Measurements from ENCODE around the gene PPP1R13L.

PPP1R13L gene

GRCh38 chr19:45402298-45403061 is 2.4 kb downstream of the PPP1R13L start:
- peak overlapping the region; percentile 92 for H3K4me3 ChIP-seq (ENCODE audit: severe bottlenecking)
- H3K9me3 ChIP-seq (ENCODE audit: severe bottlenecking) = no peaks in the 10 kb centered on the region
- H3K36me3 ChIP-seq (ENCODE audit: low read depth) = peaks cover 41% of the 10 kb centered on the region
- ATAC-seq (ENCODE audit: low read depth) (peak; percentile 43), DNase-seq (ENCODE audit: low spot score) (peak; percentile 88)
- peak overlapping the region; percentile 98 for H3K27ac ChIP-seq (ENCODE audit: poor library complexity, severe bottlenecking)
- peaks cover 23% of the 10 kb centered on the region for H3K4me1 ChIP-seq (ENCODE audit: insufficient read depth, poor library complexity, severe bottlenecking)
- H3K27me3 ChIP-seq (ENCODE audit: insufficient read depth, poor library complexity, severe bottlenecking) = no peaks in the 10 kb centered on the region
- TF ChIP-seq, protein P1, sequence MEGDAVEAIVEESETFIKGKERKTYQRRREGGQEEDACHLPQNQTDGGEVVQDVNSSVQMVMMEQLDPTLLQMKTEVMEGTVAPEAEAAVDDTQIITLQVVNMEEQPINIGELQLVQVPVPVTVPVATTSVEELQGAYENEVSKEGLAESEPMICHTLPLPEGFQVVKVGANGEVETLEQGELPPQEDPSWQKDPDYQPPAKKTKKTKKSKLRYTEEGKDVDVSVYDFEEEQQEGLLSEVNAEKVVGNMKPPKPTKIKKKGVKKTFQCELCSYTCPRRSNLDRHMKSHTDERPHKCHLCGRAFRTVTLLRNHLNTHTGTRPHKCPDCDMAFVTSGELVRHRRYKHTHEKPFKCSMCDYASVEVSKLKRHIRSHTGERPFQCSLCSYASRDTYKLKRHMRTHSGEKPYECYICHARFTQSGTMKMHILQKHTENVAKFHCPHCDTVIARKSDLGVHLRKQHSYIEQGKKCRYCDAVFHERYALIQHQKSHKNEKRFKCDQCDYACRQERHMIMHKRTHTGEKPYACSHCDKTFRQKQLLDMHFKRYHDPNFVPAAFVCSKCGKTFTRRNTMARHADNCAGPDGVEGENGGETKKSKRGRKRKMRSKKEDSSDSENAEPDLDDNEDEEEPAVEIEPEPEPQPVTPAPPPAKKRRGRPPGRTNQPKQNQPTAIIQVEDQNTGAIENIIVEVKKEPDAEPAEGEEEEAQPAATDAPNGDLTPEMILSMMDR (IDR thresholded peaks at IDR 0.05; ENCODE audit: poor library complexity, severe bottlenecking) = peak; percentile 83

DNA sequence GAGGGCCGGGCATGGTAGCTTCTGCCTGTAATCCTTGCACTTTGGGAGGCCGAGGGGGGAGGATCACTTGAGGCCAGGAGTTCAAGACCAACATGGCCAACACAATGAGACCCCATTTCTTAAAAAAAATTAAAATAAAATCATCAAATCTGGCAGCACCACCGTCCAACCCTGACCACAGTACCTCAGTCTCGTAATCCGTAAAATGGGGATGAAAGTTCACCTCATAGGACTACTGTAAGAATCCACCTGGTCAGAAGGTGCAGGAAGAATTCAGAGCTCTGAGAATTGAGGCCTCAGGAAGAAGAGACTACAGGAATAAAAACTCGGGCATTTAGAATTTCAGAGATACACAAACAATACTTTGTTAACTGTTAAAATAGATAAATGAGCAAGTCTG is 3.1 kb downstream of the PPP1R13L start:
- no peaks in the 10 kb centered on the region for H3K27me3 ChIP-seq (ENCODE audit: insufficient read depth, poor library complexity, severe bottlenecking)
- no peaks in the 10 kb centered on the region for H3K9me3 ChIP-seq (ENCODE audit: severe bottlenecking)
- peaks cover 22% of the 10 kb centered on the region for H3K4me1 ChIP-seq (ENCODE audit: insufficient read depth, poor library complexity, severe bottlenecking)
- DNase-seq (ENCODE audit: low spot score) = no peak
- H3K4me3 ChIP-seq (ENCODE audit: severe bottlenecking) = peak overlapping the region; percentile 92
- no peak for ATAC-seq (ENCODE audit: low read depth)
- peaks cover 46% of the 10 kb centered on the region for H3K36me3 ChIP-seq (ENCODE audit: low read depth)
- TF ChIP-seq, protein P1 (IDR thresholded peaks at IDR 0.05; ENCODE audit: poor library complexity, severe bottlenecking) = no peak
- peak overlapping the region; percentile 98 for H3K27ac ChIP-seq (ENCODE audit: poor library complexity, severe bottlenecking)

- no peaks in the 10 kb centered on the region for H3K9me3 ChIP-seq (ENCODE audit: severe bottlenecking)
- TF ChIP-seq, protein P1 (IDR thresholded peaks at IDR 0.05; ENCODE audit: poor library complexity, severe bottlenecking) = no peak
- ATAC-seq (ENCODE audit: low read depth) (peak; percentile 33), DNase-seq (ENCODE audit: low spot score) (peak; percentile 96)
- H3K27me3 ChIP-seq (ENCODE audit: insufficient read depth, poor library complexity, severe bottlenecking) = no peaks in the 10 kb centered on the region
- H3K4me3 ChIP-seq (ENCODE audit: severe bottlenecking) = no peak overlapping the region
- peaks cover 55% of the 10 kb centered on the region for H3K36me3 ChIP-seq (ENCODE audit: low read depth)
- peak overlapping the region; percentile 98 for H3K27ac ChIP-seq (ENCODE audit: poor library complexity, severe bottlenecking)
- H3K4me1 ChIP-seq (ENCODE audit: insufficient read depth, poor library complexity, severe bottlenecking) = peaks cover 22% of the 10 kb centered on the region
Observed at GRCh38 chr19:45400192-45400591, 4.7 kb downstream of the PPP1R13L start.

DNA sequence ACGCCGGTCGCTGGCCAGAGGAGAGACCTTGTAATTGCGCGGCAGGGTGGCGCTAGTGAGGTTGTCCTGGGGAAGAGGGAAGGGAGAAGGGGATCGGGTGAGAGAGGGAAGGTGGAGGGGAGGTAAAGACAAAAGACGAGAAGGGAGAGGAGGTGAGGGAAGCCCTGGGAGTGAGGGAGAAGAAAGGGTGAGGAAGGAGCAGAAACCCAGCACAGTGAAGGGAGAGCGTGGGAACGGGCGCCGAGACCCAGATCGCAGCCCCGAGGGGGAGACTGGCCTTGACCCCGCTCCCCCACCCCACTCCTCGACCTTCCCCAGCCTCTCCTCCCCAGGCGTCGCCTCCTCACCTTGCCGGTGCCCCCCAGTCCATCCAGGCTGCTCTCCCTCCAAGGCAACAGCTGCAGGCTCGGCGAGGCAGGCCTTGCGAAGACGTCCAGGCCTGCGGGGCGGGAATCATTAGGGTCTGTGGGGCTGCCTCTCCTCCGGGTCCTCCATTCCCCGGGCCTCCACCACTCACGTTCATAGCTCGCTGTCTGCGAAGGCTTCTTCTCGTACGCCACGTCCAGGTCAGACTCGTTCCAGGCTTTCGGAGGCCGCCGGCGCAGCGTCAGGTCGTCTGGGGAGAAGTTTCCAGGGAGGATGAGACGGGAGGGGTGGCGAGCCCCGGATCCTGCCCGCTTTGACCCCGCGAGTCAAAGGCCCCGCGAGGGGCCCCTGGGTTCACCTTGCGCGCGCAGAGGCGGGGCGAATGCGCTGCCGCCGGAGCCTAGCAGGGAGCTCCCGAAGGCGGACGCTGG is 8.8 kb downstream of the PPP1R13L start:
- DNase-seq (ENCODE audit: low spot score) (no peak), ATAC-seq (ENCODE audit: low read depth) (no peak)
- H3K9me3 ChIP-seq (ENCODE audit: severe bottlenecking) = no peaks in the 10 kb centered on the region
- no peak overlapping the region for H3K27ac ChIP-seq (ENCODE audit: poor library complexity, severe bottlenecking)
- TF ChIP-seq, protein P1 (IDR thresholded peaks at IDR 0.05; ENCODE audit: poor library complexity, severe bottlenecking) = no peak
- peaks cover 7% of the 10 kb centered on the region for H3K4me1 ChIP-seq (ENCODE audit: insufficient read depth, poor library complexity, severe bottlenecking)
- H3K36me3 ChIP-seq (ENCODE audit: low read depth) = peaks cover 78% of the 10 kb centered on the region
- no peaks in the 10 kb centered on the region for H3K27me3 ChIP-seq (ENCODE audit: insufficient read depth, poor library complexity, severe bottlenecking)
- no peak overlapping the region for H3K4me3 ChIP-seq (ENCODE audit: severe bottlenecking)
